ENCODE measurements around the gene LMO1.

GRCh38 chr11:8228231-8228630 is 35.4 kb downstream of the LMO1 start:
- TF ChIP-seq HNF4G (IDR thresholded peaks at IDR 0.05; ENCODE audit: borderline replicate concordance, low read depth, low read length) (no peak), HNF4G (CRISPR knock-in tag; IDR thresholded peaks at IDR 0.05; ENCODE audit: borderline replicate concordance, low read depth) (no peak), SIX1 (CRISPR knock-in tag; IDR thresholded peaks at IDR 0.05; ENCODE audit: borderline replicate concordance) (no peak), FOXM1 (CRISPR knock-in tag; IDR thresholded peaks at IDR 0.05) (no peak), KDM6A (CRISPR knock-in tag; IDR thresholded peaks at IDR 0.05; ENCODE audit: low read depth) (no peak), TFDP1 (CRISPR knock-in tag; IDR thresholded peaks at IDR 0.05; ENCODE audit: borderline replicate concordance) (no peak)

Data from HepG2 (cell line).